HFFc6 (cell line): Measurements from ENCODE around the gene C11orf58. TPM values are rescaled to one million over a fixed set of nuclear protein-coding genes. Genes with fewer than 3 reads are reported as not detected.

Experiments
- DNase-seq: peaks from one replicate; pipeline ENCODE4 v3.0.0-alpha.2; 2018
- H3K27ac Mint-ChIP-seq: 2 replicates; pipeline ENCODE4 v1.8.0; 2020; ENCODE audit warnings: mild to moderate bottlenecking, mixed read lengths
- H3K27me3 Mint-ChIP-seq: 2 replicates; pipeline ENCODE4 v1.8.0; 2021; ENCODE audit warnings: mild to moderate bottlenecking, moderate library complexity, mixed read lengths; ENCODE audit not compliant: insufficient read depth
- H3K36me3 Mint-ChIP-seq: 2 replicates; pipeline ENCODE4 v1.8.0; 2021; ENCODE audit warnings: low read depth, mixed read lengths
- H3K4me1 Mint-ChIP-seq: 2 replicates; pipeline ENCODE4 v1.8.0; 2020; ENCODE audit warnings: low read depth, mixed read lengths
- H3K4me3 Mint-ChIP-seq: 2 replicates; pipeline ENCODE4 v1.8.0; 2020; ENCODE audit warnings: mild to moderate bottlenecking, moderate library complexity, mixed read lengths
- H3K9me3 Mint-ChIP-seq: 2 replicates; pipeline ENCODE4 v1.8.0; 2020; ENCODE audit warnings: mild to moderate bottlenecking, mixed read lengths
- CTCF ChIP-seq: fragments of 200-600 bp; sonication (generic); IDR thresholded peaks from 2 replicates; pipeline ENCODE4 v1.5.0; 2021; ENCODE audit warnings: antibody characterized with exemption, mild to moderate bottlenecking
- long read RNA-seq: library from polyadenylated mRNA; unstranded; transcript quantifications from one replicate; pipeline ENCODE4 v2.0.0, GENCODE V29; 2019
- total RNA-seq, 6 experiments: library from RNA; stranded (reverse); fragmentation: NEBNext Ultra II Directional; extraction: Animal tissue kit (Norgen Biotek cat#: 25700); gene quantifications; 2 replicates in 1 of 6; 3 replicates in 5 of 6; pipeline ENCODE4 v1.2.3, GENCODE V29; 2021

The C11orf58 gene
- 100 to 1,000 TPM; 107 to 166 (median 144) TPM for total RNA-seq
- long read RNA-seq, transcript C11orf58-201 (5 exons, 2,049 nt) = major isoform, 226 of 261 reads
- long read RNA-seq, partial matches to known transcripts = 8 of 261 reads
- long read RNA-seq, other reads (novel, unspliced or antisense) = 20 of 261 reads

DNA sequence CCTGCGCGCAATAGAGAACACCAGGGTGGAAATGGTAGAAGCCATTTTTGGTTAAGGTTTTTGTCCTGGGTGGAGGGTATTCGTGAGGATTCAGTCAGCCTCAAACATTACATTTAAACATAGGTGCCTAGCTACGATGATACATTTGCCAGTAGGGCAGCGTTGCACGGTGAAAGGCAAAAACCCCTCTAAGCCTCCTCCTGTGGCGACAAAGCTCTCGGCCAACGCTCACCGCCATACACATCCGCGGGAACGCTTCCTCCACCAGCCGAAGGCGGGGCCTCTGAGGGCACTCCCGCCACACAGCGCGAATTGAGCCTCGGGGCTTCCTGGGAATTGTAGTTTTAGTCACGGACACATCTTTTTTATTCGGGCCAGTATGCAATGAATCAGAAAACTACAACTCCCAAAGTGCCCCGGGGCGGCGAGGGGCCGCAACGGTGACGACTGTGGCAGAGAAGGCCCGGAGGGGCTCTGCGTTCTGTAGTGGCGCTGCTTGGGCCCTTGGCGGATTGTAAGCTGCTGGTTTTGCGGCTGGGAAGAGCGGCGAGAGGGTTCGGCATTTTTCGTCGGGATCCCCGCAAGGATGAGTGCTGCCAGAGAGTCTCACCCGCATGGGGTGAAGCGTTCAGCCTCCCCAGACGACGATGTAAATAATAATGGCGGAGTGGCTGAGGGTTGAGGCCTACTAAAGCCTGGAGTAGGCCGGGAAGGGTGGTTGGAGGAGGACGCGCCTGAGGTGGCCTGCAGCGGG, at the start of gene C11orf58:
C11orf58 (plus strand) TSS at position 455 of the 754 bp plus-strand sequence; CDS start at position 587, 132 bp downstream.
- Mint-ChIP-seq H3K9me3 (no peaks in the 10 kb centered on the region), H3K27me3 (no peaks in the 10 kb centered on the region), H3K4me3 (no peak within 1 kb of the TSS), H3K36me3 (no peaks in the 10 kb centered on the region), H3K4me1 (peaks cover 24% of the 10 kb centered on the region), H3K27ac (no peak within 1 kb of the TSS)
- TF ChIP-seq CTCF = no peak
- DNase-seq = peak; percentile 98

GRCh38 chr11:16690086-16690485, 48.4 kb upstream of the C11orf58 start:
- TF ChIP-seq CTCF = no peak
- Mint-ChIP-seq H3K27me3 (no peaks in the 10 kb centered on the region), H3K4me3 (no peak overlapping the region), H3K36me3 (no peaks in the 10 kb centered on the region), H3K4me1 (no peaks in the 10 kb centered on the region), H3K9me3 (peaks cover 3% of the 10 kb centered on the region; the same call in 1 of the 2 replicates), H3K27ac (no peak overlapping the region)
- no peak for DNase-seq

- H3K4me3 Mint-ChIP-seq = no peak overlapping the region
- no peak for TF ChIP-seq CTCF
Observed at GRCh38 chr11:16703795-16704194, 34.7 kb upstream of the C11orf58 start.

DNA sequence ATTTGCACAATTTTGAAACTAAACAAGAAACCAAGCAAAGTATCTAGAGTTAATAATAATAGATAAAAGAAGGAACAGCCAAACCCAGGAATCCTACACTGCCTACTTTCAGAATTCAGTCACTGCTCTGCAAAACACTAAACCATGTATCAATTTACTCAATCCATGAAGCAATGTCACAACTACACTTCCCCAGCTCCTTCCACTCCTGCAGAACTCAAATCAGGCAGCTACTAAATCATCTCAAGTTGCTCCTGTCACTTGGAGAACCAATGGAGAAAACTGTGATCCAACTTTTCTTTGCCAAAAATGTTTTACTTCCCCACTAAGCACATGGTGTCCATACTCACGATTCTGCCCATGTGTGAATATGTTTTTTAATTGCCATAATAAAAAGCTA, 24.9 kb upstream of the C11orf58 start:
- H3K27ac Mint-ChIP-seq = no peak overlapping the region
- no peak for TF ChIP-seq CTCF
- no peaks in the 10 kb centered on the region for H3K4me1 Mint-ChIP-seq
- DNase-seq = no peak
- no peaks in the 10 kb centered on the region for H3K9me3 Mint-ChIP-seq
- H3K4me3 Mint-ChIP-seq = no peak overlapping the region
- no peaks in the 10 kb centered on the region for H3K36me3 Mint-ChIP-seq
- peaks cover 2% of the 10 kb centered on the region; the same call in 1 of the 2 replicates for H3K27me3 Mint-ChIP-seq

More at GRCh38 chr11:16703795-16704194, 34.7 kb upstream of the C11orf58 start:
- H3K27ac Mint-ChIP-seq = no peak overlapping the region
- H3K27me3 Mint-ChIP-seq = no peaks in the 10 kb centered on the region
- no peaks in the 10 kb centered on the region for H3K4me1 Mint-ChIP-seq
- DNase-seq = no peak
- no peaks in the 10 kb centered on the region for H3K36me3 Mint-ChIP-seq
- H3K9me3 Mint-ChIP-seq = no peaks in the 10 kb centered on the region

DNA sequence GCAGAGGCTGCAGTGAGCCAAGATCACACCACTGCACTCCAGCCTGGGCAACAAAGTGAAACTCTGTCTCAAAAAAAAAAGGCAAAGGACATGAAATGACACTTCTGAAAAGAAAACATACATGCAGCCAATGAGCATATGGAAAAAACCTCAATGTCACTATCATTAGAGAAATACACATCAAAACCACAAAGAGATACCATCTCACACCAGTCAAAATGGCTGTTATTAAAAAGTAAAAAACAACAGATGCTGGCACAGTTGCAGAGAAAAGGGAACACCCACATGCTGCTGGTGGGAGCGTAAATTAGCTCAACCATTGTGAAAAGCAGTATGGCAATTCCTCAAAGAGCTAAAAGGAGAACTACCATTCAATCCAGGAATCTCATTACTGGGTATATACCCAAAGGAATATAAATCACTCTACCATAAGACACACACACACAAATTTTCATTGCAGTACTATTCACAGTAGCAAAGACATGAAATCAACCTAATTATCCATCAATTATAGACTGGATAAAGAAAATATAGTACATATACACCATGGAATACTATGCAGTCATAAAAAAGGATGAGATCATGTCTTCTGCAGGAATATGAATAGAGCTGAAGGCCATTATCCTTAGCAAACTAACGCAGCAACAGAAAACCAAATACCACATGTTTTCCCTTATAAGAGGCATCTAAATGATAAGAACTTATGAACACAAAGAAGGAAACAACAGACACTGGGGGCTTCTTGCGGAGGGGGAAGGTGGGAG, 15.7 kb upstream of the C11orf58 start:
- TF ChIP-seq CTCF = no peak
- no peak overlapping the region for H3K4me3 Mint-ChIP-seq
- H3K27me3 Mint-ChIP-seq = no peaks in the 10 kb centered on the region

More for the DNA sequence above, 15.7 kb upstream of the C11orf58 start:
- Mint-ChIP-seq H3K4me1 (no peaks in the 10 kb centered on the region), H3K27ac (no peak overlapping the region), H3K36me3 (no peaks in the 10 kb centered on the region), H3K9me3 (no peaks in the 10 kb centered on the region)
- DNase-seq = no peak
